DMS 273 (cell line): ENCODE measurements around the gene SEC63.

Source experiments
- DNase-seq: peaks from one replicate; lab custom pipeline; 2025; ENCODE audit not compliant: unreplicated experiment; lab: John Stamatoyannopoulos, UW

SEC63 gene

GRCh38 chr6:107822176-107823046 lies 135.6 kb downstream of the SEC63 start:
- DNase-seq = no peak

- DNase-seq = no peak
Observed at GRCh38 chr6:107821591-107821990, 136.4 kb downstream of the SEC63 start.

DNA sequence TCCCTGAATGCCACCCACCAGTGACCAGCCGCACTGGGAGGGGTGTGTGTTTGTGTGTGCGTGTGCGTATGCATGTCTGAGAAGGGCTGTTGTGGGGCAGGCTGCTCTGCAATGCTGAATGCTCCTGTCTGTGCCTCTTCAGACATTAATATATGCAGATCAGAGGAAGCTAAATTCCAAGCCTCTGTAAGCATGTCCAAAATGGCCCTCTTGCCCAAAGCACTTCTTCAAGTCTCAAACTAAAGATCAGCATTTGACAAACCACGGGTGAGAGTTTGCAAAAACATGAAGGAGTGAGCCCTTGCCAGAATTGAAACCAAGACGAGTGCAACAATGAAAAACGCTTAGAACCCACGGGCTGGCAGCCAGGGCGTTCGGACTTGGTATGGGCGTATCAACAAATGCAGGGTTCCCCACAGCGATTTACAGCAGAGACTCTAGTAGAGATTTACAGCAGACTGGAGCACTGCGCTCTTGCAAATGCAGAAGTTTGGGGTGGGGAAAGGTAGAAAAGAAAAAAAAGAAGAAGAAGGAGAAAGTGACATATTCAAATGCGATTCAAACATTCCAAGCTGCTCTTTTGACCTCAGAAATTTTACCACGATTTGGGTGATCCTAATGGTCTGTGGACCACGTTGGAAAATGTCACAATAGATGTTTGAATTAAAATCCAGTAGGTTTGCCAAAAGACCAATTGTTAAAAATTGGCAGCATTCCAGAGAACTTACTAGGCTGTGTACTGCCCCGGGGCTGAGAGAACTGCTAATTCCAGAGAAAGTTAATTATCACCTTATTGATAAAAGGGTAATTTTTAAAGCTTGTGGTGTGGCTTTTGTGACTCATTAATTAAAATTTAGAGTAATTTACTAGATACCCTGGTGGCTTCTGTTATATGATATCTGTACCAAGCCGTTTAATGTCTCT lies 137.4 kb downstream of the SEC63 start:
- peak; percentile 38 for DNase-seq

DNA sequence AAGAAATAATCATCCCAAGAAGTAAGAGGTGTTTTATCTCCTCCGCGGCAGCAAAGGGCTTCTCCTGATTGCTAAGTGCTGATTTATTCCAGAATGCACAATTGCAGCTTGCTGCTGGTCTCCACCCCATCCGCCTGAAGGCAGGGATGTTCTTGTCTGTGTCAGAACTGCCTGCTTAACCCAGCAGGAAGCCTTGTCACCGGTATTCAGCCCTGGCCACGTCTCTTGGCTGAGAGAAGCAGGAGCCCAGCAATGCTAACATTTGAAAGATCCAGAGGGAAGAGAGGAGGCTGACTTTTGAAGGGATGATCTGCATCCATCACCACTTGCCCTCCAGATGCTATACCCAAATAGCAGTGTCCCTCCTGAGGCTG lies 138.1 kb downstream of the SEC63 start:
- DNase-seq = no peak

GRCh38 chr6:107819217-107819616 lies 138.8 kb downstream of the SEC63 start:
- no peak for DNase-seq

DNA sequence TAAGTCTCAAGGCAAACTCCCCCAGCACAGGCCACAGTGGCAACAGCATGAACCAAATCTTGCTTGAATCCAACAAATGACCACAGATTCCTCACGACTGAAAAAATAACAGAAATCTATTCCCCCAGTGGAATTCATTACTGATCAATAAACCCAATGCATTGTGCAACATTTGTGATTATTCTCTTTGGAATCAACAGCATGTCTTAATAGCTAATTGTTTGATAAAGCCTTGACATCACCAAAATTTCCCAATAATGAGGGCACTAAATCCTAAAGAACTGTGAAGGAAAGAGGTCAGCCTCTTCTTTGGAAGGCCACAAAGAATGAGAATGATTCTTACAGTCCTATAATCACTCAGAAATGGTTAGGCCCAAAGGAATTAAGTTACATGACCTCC lies 139.7 kb downstream of the SEC63 start:
- no peak for DNase-seq

DNA sequence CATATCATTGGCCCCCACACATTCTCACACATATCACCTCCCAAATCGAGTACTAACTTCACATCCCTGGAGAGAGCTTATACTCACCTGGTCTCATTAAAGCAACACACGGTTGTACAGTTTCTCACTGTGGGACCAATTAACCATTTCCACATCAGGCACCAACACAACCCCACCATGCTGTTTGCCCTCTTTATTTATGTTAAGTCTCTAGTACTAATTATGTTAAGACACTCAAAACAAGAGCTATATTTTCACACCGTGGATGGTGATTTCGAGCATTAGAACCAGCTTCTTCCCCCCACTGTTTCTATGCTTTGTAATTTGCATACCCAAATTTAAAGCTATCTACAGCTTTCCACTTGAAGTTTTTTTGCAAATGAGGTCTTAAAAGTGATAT lies 140.2 kb downstream of the SEC63 start:
- no peak for DNase-seq
